ENCODE results near the gene KLK6.
"Not testable (repeated sequence)": the region's sequence is repeated elsewhere in the genome, so short reads cannot be mapped to it uniquely, and the experiment has no call there.

The KLK6 gene

DNA sequence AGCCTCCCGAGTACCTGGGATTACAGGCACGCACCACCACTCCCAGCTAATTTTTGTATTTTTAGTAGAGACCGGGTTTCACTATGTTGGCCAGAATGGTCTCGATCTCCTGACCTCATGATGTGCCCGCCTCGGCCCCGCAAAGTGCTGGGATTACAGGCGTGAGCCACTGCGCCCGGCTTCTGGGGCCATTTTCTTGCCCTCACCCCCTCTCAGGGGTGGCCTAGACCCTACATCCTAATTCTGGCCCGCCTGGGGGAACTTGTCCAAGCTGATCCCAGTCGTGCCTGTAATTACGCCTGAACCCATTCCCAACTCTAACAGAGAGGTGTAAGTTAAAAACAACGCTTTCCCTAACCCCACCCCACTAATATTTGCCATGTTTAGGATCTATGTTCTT lies 15.0 kb upstream of the KLK6 start:
- FAIRE-seq, result not testable (repeated sequence)

DNA sequence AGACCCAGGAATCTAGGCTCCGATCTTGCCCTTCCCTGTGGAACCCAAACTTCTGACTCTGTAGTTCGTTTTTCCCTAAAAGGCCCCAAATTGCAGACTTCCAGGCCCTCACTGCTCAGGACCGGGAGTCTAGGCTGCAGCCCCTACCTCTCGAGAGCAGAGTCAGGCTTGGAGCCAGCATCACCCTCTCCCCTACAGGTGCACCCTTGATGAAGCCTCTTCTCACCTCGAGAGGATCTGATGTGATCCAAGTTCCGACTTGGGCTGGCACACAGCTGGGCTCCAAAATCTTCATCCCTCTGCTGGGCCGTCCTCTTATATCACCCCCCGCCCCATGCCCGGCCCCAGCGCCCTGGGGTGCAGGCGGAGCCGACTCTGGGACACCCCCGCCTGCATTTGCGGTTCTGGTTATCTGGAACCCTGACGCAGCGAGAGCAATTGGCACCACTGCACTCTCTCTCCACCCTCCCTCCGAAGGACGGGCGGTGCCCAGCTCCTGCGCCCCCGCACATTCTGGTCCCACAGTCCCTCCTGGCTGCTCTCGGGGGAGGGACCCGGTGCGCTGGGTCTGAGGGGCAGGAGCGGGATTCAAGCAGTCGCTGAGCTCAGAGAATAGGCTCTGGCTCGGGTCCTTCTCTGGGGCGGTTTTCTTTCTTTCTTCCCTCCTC lies 14.4 kb upstream of the KLK6 start, which contains the start of gene KLK7:
KLK7 (minus strand) TSS at position 293 of the 668 bp plus-strand sequence. CDS start 1,518 bp downstream, outside the sequence.
- FAIRE-seq, result no peak

- no peak for FAIRE-seq
These were observed 12.8 kb upstream of the KLK6 start for GRCh38 chr19:50982186-50982585.

GRCh38 chr19:50981587-50982146 lies 12.3 kb upstream of the KLK6 start:
- no peak for FAIRE-seq

DNA sequence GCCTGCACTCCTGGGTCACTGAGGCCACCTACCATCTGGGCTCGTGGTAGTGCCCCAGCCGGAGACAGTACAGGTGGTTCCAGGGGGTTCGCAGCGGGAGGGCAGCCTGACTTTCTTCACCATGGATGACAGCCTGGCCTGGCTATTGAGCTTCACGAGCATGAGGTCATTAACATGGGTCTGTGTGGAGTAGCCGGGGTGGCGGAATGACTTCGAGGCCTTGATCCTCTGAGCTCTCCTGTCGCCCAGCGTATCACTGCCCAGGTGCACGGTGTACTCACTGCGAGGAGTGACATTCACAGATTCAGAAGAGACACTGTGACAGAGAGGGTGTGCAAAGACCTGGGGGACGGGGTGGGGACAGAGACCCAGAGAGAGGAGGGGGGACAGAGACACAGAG lies 10.8 kb upstream of the KLK6 start:
- FAIRE-seq, result no peak

DNA sequence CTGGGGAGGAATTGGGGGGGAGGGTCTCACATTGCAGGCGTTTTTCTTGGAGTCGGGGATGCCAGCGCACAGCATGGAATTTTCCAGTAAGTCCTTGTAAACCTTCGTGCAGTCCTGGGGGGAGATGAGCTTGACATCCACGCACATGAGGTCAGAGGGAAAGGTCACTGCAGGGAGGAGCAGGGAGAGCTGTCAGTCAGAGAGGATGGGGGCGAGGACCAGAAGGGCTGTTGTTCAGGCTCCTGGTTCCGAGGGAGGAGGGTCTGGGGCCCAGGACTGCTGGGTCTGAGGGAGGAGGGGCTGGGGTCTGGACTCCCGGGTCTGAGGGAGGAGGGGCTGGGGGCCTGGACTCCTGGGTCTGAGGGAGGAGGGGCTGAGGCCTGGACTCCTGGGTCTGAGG lies 10.4 kb upstream of the KLK6 start:
- FAIRE-seq, result no peak

DNA sequence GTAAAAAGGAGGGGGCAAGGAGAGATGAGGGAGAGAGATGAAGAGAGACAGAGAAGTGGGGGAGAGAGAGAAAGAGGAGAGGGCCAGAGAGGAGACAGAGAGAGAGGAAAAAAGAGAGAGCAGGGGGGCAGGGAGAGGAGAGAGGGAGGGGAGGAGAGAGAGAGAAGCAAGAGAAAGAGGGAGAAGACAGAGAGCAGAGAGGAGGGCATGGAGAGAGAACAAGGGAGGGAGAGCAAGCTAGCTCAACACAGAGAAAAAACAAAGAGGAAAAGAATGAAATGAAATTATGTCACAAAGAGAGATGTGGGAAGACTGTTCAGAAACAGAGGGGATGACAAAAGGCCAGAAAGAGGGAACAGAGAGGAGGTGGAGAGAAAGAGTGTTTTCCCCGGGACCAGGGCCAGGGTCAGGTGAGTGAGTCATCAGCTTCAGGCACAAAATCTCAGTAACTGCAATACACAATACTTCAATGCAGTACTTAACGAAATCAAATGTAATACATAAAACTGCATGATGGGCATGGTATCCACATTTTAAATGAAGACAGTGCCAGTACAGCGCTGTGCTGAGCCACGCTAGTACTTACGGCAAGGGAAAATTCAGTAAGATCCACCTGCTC lies 9.5 kb upstream of the KLK6 start:
- no peak for FAIRE-seq

- no peak for FAIRE-seq
These were observed 8.2 kb upstream of the KLK6 start for GRCh38 chr19:50977626-50978025.

GRCh38 chr19:50975766-50976165 lies 6.4 kb upstream of the KLK6 start:
- no peak for FAIRE-seq

DNA sequence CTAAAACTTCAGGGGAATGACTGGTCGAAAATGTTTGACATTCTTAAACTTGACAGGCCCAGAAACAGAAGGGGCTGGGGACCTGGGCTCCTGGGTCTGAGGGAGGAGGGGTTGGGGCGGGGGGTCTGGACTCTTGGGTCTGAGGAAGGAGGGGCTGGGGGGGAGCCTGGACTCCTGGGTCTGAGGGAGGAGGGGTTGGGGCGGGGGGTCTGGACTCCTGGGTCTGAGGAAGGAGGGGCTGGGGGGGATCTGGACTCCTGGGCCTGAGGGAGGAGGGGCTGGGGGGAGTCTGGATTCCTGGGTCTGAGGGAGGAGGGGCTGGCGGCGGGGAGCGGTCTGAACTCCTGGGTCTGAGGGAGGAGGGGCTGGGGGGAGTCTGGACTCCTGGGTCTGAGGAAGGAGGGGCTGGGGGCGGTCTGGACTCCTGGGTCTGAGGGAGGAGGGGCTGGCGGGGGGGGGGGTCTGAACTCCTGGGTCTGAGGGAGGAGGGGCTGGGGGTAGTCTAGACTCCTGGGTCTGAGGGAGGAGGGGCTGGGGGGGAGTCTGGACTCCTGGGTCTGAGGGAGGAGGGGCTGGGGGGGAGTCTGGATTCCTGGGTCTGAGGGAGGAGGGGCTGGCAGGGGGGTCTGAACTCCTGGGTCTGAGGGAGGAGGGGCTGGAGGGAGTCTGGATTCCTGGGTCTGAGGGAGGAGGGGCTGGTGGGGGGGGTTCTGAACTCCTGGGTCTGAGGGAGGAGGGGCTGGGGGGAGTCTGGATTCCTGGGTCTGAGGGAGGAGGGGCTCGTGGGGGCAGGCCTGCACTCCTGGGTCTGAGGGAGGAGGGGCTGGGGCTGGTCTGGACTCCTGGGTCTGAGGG lies 5.5 kb upstream of the KLK6 start:
- no peak for FAIRE-seq

- no peak for FAIRE-seq
These were observed 3.5 kb upstream of the KLK6 start for GRCh38 chr19:50972795-50973376.

DNA sequence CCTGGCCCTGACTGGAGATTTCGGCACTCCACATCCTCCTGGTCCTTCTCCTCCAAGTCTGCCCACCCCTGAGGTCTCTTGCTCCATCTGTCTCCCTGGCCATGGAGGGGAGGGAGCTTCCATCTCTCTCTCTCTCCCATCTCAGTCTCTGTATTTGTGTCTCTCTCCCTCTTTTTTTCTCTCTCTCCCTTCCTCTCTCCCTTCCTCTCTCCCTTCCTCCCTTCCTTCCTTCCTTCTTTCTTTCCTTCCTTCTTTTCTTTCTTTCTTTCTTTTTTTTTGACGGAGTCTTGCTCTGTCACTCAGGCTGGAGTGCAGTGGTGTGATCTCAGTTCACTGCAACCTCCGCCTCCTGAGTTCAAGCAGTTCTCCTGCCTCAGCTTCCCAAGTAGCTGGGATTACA lies 419 bp upstream of the KLK6 start:
- FAIRE-seq, result not testable (repeated sequence)

GRCh38 chr19:50968716-50969412 lies 527 bp downstream of the KLK6 start:
- FAIRE-seq, result no peak

- no peak for FAIRE-seq
These were observed 1.3 kb downstream of the KLK6 start for GRCh38 chr19:50967929-50968715.

DNA sequence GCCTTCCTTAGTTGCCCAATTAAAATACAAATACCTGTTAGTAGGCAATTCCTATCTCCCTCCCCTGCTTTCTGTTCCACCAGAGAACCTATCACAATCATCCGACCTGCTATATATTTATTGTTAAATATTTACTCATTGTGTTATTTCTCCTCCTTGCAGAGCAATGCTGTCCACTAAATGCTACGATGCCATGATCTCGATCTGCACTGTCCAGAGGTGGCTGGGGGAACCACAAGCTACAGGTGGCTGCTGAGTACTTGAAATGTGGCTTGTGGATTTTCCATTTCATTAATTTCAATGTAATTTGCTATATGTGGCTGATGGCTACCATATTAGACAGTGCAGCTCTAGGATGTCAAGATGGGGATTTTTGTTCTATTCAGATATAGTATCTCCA lies 5.1 kb downstream of the KLK6 start:
- no peak for FAIRE-seq

DNA sequence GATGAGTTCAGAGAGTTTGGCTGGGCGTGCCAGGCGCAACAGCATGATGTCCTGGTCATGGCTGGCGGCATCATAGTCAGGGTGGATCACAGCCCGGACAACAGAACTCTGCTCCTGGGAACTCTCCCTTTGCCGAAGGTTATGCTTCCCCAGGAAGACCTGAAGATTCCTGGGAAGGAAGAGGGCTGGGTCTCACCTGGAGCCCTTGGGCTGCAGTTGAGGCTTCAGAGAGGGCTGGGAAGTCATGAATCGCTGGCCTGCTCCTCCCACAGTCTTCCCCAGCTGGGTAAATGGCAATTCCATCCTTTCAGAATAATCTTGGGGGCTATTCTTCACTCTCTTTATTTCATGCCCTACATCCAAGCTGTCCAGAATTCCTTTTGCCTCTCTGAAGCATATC lies 6.0 kb downstream of the KLK6 start:
- FAIRE-seq, result no peak

DNA sequence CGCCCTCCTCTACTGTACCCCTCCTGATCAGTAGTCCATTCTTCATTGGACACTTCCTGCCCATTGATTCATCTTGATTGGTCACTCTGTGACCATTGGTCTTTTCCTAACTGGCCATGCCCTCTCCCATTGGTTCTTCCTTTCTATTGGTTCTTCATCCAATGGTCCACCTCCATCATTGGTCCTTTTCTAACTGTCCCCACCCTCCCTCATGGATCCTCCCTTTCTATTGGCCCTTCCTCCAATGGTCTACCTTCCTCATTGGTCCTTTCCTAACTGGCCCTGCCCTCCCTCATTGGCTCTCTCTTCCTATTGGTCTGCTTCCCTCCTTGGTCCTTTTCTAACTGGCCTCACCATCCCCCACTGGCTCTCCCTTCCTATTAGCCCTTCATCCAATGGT lies 7.1 kb downstream of the KLK6 start:
- no peak for FAIRE-seq

DNA sequence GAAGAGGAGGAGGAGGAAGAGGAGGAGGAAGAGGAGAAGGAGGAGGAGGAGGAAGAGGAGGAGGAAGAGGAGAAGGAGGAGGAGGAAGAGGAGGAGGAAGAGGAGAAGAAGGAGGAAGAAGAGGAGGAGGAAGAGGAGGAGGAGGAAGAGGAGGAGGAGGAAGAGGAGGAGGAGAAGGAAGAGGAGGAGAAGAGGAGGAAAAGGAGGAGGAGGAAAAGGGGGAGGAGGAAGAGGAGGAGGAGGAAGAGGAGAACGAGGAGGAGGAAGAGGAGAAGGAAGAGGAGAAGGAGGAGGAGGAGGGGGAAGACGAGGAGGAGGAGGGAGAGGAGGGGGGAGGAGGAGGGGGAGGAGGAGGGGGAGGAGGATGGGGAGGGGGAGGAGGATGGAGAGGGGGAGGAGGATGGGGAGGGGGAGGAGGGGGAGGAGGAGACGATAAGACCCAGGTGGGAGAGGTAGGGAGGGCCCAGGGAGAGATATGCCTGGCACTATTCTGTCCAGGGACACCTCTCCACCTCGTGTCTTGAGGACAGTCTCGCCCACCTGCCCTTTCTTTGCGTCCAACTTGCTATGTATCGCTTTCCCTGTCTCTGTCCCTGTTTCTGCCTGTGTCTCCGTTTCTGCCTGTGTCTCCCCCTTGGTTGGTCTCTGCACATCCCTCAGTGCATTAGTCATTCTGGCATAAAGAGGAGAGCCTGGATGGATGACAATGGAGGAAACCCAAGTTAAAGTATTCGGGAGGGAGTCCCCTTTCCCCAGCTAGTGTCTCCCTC lies 9.5 kb downstream of the KLK6 start:
- FAIRE-seq, result no peak

GRCh38 chr19:50957587-50957986 lies 11.8 kb downstream of the KLK6 start:
- FAIRE-seq, result no peak

DNA sequence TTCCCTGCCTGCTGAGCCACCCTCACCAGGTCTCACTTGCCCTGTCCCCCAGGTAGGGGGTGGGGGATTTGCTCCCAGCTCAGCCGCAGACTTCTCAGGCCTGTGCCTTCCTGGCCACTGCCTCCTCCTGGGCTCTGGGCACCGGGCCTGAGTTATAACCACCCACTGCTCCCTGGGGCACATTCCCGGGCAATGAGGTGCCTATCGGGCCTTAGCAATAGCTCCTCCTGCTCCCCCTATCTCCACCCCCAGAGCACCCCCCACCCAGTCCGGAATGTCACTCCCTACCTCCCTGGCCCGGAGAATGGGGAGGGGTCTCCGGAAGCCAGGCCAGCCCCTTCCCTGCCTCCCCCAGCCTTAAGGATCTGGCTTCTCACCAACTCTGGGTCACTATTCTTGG lies 16.5 kb downstream of the KLK6 start, which contains the start of gene KLK5:
KLK5 (minus strand) TSS at position 129 of the 400 bp plus-strand sequence. CDS start 381 bp downstream, outside the sequence.
- no peak for FAIRE-seq

- no peak for FAIRE-seq
These were observed 19.5 kb downstream of the KLK6 start for GRCh38 chr19:50949861-50950260.

Data from A204.1 (cell line).